HG02973 (cell line): ENCODE measurements around the gene RCAN2.
"Not testable (repeated sequence)": the region's sequence is repeated elsewhere in the genome, so short reads cannot be mapped to it uniquely, and the experiment has no call there.

Source experiments
- ATAC-seq: cut with Tn5 transposase; IDR thresholded peaks from one replicate; pipeline ENCODE4 v1.9.1; 2021; ENCODE audit warnings: moderate library complexity; ENCODE audit not compliant: unreplicated experiment

Gene RCAN2

DNA sequence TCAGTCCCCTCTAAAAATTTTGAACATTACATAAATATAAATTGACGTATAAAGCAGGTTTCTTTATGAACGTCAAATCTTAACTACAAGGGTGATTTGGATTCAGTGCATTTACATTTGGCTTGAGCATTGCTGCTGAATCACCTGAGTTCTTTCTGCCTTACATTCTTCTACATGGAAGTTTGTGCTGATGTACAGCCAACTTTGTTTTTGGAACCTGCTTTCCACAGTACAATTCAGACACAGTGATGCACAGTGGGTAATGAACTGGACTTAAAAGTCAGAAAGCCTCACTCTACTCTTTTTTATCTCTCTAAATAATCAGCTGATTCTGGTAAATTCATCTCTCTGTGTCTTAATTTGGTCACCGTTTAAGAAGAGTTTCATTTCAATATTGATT is 47.6 kb downstream of the RCAN2 start:
- no peak for ATAC-seq

- ATAC-seq = no peak
Measured at GRCh38 chr6:46440641-46441040, 50.6 kb downstream of the RCAN2 start.

GRCh38 chr6:46440141-46440540 is 51.1 kb downstream of the RCAN2 start:
- ATAC-seq = no peak

DNA sequence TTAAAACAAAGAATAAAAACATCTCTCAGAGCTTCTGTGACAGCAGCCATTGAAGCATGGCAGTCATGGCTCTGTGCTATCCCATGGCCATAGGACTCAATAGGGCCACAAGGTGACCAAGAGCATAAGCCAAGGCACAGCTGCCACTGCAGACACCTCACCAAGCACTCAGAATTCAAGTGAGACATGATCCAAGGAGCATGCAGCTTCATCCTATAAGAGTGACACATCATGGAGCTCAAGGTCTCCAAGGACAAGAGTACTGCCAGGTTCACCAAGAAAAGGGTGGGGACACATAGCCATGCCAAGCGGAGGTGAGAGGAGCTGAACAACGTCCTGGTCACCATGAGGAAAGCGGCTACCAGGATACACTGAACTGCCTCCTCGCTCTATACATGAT is 53.0 kb downstream of the RCAN2 start:
- no peak for ATAC-seq

- no peak for ATAC-seq
Measured at GRCh38 chr6:46437671-46438221, 53.5 kb downstream of the RCAN2 start.

- ATAC-seq = no peak
Measured at GRCh38 chr6:46422619-46423018, 68.6 kb downstream of the RCAN2 start.

- ATAC-seq = no peak
Measured at GRCh38 chr6:46421939-46422338, 69.3 kb downstream of the RCAN2 start.

GRCh38 chr6:46420921-46421638 is 70.2 kb downstream of the RCAN2 start:
- ATAC-seq = no peak

DNA sequence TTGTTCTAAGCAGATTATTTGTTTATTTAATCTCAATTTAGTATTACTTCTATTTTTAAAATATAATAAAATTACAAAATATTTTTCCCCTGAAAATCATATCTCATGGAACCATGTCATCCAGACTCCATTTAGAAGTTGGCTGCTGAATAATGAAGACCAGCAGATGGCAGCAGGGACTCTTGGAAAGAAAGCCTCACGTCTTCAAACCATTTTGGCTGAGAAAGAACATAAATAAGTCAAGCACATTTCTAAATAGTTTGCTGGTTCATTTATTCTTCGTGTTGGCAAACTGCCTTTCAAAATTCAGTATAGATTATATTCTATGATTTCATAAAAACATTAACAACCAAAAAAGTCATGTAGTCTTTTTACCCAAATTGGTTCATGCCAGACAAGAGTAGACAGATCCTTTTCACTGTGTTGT is 71.7 kb downstream of the RCAN2 start:
- no peak for ATAC-seq

- ATAC-seq = no peak
Measured at GRCh38 chr6:46414398-46414797, 76.9 kb downstream of the RCAN2 start.

GRCh38 chr6:46412662-46413061 is 78.6 kb downstream of the RCAN2 start:
- no peak for ATAC-seq

DNA sequence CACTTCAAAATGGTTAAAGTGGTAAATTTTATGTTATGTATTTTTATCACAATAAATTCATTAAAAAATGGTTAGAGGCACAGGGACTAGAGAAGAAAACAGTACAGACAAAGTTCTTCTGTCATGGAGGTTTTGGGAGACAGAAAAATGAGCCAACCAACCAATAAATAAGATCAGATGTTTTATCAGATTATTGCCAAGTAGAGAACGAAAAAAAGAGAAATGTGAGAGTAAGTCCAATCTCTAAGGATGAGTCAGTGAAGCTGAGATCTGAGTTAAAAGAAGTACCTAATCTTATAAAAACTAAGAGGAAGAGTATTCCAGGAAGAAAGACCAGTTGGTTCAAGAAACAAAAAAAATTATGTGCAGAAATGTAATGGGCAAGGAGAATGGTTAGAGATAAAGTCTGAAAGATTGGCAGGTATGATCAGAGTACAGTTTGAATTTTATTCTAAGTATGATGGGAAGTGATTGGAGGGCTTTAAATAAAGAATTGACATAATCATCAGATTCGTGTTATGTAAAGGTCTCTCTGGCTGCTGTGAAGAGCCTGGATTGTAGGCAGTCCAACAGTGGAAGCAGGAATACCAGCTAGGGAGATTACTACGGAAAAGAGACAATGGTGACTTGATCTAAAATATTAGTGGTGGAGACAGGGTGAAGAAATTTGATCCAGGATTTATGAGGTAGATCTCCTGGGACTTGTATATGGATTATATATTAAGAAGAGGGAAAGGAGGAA is 79.6 kb downstream of the RCAN2 start:
- no peak for ATAC-seq

DNA sequence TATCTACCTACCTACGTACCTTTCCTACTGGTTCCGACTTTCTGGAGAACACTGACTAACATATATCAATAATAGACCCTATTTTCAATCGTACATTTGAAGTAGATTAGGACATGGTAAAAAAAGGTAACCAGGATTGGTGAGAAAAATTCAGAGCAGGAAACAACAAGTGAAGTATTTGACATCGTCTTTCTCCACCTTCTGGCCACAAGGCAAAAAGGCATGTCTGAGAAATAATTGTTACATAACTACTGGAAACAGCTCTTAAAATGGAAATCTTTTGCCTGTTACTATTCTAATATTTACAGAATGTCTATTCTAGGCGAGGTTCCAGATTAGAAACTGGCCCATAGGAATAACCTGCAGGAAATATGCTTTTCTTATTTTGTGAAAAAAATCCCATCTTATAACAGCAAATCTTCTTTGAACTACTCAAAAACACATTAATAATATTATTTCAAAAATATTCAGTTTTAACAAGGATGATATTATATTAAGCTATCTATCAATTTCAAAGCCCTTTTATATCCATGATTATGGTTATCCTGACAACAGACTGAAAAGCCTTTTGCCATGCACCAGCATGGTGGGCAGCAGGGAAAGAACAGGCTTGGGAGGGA is 80.8 kb downstream of the RCAN2 start:
- ATAC-seq = no peak

GRCh38 chr6:46407776-46408530 is 83.3 kb downstream of the RCAN2 start:
- no peak for ATAC-seq

DNA sequence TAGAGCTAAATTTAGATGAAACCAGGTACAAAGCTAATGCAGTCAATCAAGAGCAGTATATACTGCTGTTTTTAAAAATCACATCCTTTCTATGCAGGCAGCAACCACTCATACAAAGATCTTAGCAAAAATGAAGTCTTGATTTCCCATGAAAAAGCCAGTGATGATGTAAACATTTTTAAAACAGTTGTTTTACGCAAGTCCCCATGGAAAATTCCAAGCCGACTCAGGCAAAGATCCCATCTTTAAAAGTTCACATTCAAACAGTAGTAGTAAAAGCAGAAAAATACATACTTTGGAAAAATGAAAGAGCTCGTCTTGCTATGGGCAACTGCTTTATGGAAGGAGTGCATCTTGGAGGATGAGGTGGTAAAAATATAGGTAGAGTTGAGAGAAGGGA is 84.0 kb downstream of the RCAN2 start:
- no peak for ATAC-seq

DNA sequence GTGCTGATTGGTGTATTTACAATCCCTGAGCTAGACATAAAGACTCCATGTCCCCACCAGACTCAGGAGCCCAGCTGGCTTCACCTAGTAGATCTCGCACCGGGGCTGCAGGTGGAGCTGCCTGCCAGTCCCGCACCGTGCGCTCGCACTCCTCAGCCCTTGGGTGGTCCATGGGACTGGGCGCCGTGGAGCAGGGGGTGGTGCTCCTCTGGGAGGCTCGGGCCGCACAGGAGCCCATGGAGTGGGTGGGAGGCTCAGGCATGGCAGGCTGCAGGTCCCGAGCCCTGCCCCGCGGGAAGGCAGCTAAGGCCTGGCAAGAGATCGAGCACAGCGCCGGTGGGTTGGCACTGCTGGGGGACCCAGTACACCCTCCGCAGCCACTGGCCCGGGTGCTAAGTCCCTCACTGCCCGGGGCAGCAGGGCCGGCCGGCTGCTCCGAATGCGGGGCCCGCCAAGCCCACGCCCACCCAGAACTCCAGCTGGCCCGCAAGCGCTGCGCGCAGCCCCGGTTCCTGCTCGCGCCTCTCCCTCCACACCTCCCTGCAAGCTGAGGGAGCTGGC is 85.5 kb downstream of the RCAN2 start:
- ATAC-seq = not testable (repeated sequence)

DNA sequence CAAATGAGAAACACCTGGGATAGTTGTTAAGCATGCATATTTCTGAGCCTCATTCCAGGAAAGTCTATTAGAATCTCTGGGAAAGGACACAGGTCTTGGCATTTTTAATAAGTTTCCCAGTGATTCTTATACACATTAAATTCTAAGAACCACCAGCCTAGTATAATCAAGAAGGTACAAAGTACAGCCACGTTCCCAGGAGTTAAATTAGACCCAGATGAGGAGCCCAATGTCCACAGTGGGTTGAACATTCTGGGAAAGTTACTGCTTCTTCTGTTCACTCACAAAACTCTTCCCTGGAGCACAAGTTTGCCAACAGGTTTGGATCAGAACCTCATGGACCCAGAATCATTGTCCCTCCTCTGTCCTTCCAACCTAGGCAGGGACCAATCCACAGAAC is 90.4 kb downstream of the RCAN2 start:
- ATAC-seq = no peak

DNA sequence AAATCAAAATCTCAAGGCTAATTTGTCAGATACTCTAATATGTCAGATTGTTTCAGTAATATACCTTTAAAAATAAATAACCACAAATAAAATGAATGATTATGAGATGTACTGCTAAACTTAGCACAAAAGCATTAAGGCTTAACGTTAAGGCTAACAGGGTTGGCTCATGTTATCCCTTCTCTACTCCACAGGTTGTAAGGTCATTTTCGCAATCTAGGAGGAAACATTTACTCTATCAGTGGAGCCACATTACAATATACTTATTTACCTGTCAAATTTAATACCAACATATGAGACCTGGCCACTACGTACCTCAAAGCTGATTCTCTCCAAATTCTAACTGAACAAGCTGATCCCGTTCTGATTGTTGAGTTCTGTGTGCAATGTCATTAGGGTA is 95.7 kb downstream of the RCAN2 start:
- ATAC-seq = no peak

GRCh38 chr6:46393940-46394337 is 97.3 kb downstream of the RCAN2 start:
- no peak for ATAC-seq

GRCh38 chr6:46393161-46393939 is 97.9 kb downstream of the RCAN2 start:
- ATAC-seq = no peak
